K562 (cell line): ENCODE data around the gene B9D2. TPM values are rescaled to one million over a fixed set of nuclear protein-coding genes. Genes with fewer than 3 reads are reported as not detected.

Source experiments
- ADNP ChIP-seq: fragments of 200-800 bp; sonication (Bioruptor generic); IDR thresholded peaks from 2 replicates; pipeline ENCODE4 v1.6.1; 2016; ENCODE audit warnings: missing genetic modification characterization, missing compliant biosample characterization
- ARID2 ChIP-seq: fragments of 450-650 bp; IDR thresholded peaks from 2 replicates; pipeline ENCODE4 v1.6.1; 2017; ENCODE audit warnings: antibody characterized with exemption, mild to moderate bottlenecking
- CEBPG ChIP-seq, 3 experiments: fragments of 200-800 bp in 1 of 3; sonication (Bioruptor generic) in 1 of 3; sonication (generic) in 1 of 3; formaldehyde crosslinking in 1 of 3; IDR thresholded peaks in 2 of 3; conservative IDR thresholded peaks in 1 of 3; 2 replicates each; pipeline versions ENCODE4 v1.6.1 to v1.8.0; 2016 to 2022; ENCODE audit warnings: missing compliant biosample characterization in 2 of 3, missing genetic modification characterization in 2 of 3, mild to moderate bottlenecking in 1 of 3, missing genetic modification reagents in 1 of 3
- ETV1 ChIP-seq: fragments of 450-650 bp; conservative IDR thresholded peaks from 2 replicates; pipeline ENCODE4 v1.6.1; 2016; ENCODE audit warnings: missing genetic modification characterization, control low read depth, low read depth, missing compliant biosample characterization
- FOXA1 ChIP-seq: fragments of 450-650 bp; IDR thresholded peaks from 2 replicates; pipeline ENCODE4 v1.6.1; 2016; ENCODE audit warnings: mild to moderate bottlenecking, borderline replicate concordance
- FOXK1 ChIP-seq: sonication (generic); formaldehyde crosslinking; IDR thresholded peaks from 2 replicates; pipeline ENCODE4 v1.8.0; 2022; ENCODE audit warnings: missing genetic modification reagents, mild to moderate bottlenecking, borderline replicate concordance
- PPARD ChIP-seq: fragments of 250-450 bp; sonication (Bioruptor Pico); IDR thresholded peaks from 2 replicates; pipeline ENCODE4 v1.8.0; 2022; ENCODE audit warnings: inconsistent platforms, mild to moderate bottlenecking, moderate library complexity
- TAF7 ChIP-seq: fragments of 450-650 bp; IDR thresholded peaks from 2 replicates; pipeline ENCODE4 v1.6.1; 2016; ENCODE audit warnings: missing genetic modification characterization, missing compliant biosample characterization
- YY1 ChIP-seq, 3 experiments: IDR thresholded peaks; 2 replicates each; pipeline ENCODE4 v1.6.1; 2011; ENCODE audit warnings: low read length in 2 of 3, mild to moderate bottlenecking in 2 of 3, moderate library complexity in 2 of 3, borderline replicate concordance in 1 of 3, control low read depth in 1 of 3, low read depth in 1 of 3; ENCODE audit not compliant: insufficient read depth in 3 of 3, insufficient replicate concordance in 2 of 3, control insufficient read depth in 1 of 3, insufficient read length in 1 of 3; ENCODE audit errors: extremely low read depth in 1 of 3
- ZC3H8 ChIP-seq: fragments of 450-650 bp; IDR thresholded peaks from 2 replicates; pipeline ENCODE4 v1.6.1; 2017
- ZNF274 ChIP-seq: IDR thresholded peaks from 2 replicates; pipeline ENCODE4 v1.6.1; 2011; ENCODE audit warnings: low read depth, mild to moderate bottlenecking, low read length, moderate library complexity, borderline replicate concordance
- polyA plus RNA-seq, 8 experiments: library from polyadenylated mRNA; depleted of rRNA in 4 of 8; stranded (reverse) in 5 of 8; unstranded in 3 of 8; fragments of >200 nt; fragmentation: Nextera tagmentation in 2 of 8; fragmentation: Illumina TruSeq in 1 of 8; extraction: Ambion mirVana in 2 of 8; extraction: Trizol in 1 of 8; gene quantifications; 2 replicates each; pipeline versions ENCODE4 v1.2.1 to v1.2.3, GENCODE V29; 2011 to 2014; ENCODE audit warnings: inconsistent platforms in 1 of 8, missing spikeins in 1 of 8
- total RNA-seq, 7 experiments: library from RNA; depleted of rRNA in 6 of 7; stranded (reverse); fragments of >200 nt in 6 of 7; fragmentation: Illumina TruSeq in 2 of 7; extraction: Trizol in 2 of 7; gene quantifications; 2 replicates each; pipeline versions ENCODE4 v1.2.1 to v1.2.3, GENCODE V29; 2011 to 2021; ENCODE audit warnings: low replicate concordance in 1 of 7
- TF ChIP-seq, protein P1 (sequence below): fragments of 450-650 bp; IDR thresholded peaks from 2 replicates; pipeline ENCODE4 v1.6.1; 2016; ENCODE audit warnings: low read depth
- TF ChIP-seq, protein P2 (sequence below): fragments of 250-450 bp; sonication (Bioruptor Pico); IDR thresholded peaks from 2 replicates; pipeline ENCODE4 v1.9.0; 2021; ENCODE audit warnings: mild to moderate bottlenecking
- TF ChIP-seq, protein P3 (sequence below): fragments of 450-650 bp; conservative IDR thresholded peaks from 2 replicates; pipeline ENCODE4 v1.6.1; 2016; ENCODE audit warnings: missing genetic modification characterization, low read depth, mild to moderate bottlenecking, missing compliant biosample characterization, moderate library complexity
- TF ChIP-seq, protein P4 (sequence below): sonication (generic); formaldehyde crosslinking; IDR thresholded peaks from 2 replicates; pipeline ENCODE4 v1.8.1; 2023; ENCODE audit warnings: mild to moderate bottlenecking, missing genetic modification reagents

Gene B9D2
- total and polyA plus RNA-seq, 9 of the 15 experiments (the other 6 are each of a cell fraction or from before 2014, with no cell fraction given), result 0.83 to 6.9 (median 2.8) TPM

DNA sequence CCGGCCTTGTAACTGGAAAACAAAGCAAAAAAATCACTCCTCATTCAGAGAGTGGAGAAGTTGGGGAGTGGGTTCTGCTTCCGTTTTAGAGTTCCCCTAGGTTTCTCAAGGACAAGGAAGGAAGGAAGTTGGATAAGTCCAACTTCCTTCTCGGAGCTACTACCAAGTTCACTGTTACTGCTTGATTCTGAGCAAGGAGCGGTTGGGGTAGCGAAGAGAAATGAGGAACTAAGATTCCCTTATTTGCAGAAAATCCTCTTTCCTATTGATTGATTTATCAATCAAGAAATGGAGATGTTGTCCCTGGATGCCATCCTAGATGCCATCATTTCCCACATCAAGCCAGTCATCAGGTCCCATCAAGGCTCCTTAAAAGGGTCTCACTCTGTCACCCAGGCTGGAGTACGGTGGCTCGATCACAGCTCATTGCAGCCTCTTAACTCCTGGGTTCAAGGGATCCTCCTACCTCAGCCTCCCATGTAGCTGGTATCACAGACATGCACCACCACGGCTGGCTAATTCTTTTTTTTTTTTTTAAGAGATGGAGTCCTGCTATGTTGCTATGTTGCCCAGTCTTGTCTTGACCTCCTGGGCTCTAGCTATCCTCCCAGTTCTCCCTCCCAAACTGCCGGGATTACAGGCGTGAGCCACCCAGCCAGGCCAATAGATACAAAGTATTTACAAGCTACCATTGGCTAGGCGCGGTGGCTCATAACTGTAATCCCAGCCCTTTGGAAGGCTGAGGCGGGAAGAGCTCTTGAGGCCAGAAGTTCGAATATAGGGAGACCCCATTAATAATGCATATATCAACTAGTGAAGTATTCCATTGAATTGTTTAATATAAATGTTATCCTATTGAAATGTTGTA, 809 bp upstream of the B9D2 start (continued):
- TF ChIP-seq, protein P1, sequence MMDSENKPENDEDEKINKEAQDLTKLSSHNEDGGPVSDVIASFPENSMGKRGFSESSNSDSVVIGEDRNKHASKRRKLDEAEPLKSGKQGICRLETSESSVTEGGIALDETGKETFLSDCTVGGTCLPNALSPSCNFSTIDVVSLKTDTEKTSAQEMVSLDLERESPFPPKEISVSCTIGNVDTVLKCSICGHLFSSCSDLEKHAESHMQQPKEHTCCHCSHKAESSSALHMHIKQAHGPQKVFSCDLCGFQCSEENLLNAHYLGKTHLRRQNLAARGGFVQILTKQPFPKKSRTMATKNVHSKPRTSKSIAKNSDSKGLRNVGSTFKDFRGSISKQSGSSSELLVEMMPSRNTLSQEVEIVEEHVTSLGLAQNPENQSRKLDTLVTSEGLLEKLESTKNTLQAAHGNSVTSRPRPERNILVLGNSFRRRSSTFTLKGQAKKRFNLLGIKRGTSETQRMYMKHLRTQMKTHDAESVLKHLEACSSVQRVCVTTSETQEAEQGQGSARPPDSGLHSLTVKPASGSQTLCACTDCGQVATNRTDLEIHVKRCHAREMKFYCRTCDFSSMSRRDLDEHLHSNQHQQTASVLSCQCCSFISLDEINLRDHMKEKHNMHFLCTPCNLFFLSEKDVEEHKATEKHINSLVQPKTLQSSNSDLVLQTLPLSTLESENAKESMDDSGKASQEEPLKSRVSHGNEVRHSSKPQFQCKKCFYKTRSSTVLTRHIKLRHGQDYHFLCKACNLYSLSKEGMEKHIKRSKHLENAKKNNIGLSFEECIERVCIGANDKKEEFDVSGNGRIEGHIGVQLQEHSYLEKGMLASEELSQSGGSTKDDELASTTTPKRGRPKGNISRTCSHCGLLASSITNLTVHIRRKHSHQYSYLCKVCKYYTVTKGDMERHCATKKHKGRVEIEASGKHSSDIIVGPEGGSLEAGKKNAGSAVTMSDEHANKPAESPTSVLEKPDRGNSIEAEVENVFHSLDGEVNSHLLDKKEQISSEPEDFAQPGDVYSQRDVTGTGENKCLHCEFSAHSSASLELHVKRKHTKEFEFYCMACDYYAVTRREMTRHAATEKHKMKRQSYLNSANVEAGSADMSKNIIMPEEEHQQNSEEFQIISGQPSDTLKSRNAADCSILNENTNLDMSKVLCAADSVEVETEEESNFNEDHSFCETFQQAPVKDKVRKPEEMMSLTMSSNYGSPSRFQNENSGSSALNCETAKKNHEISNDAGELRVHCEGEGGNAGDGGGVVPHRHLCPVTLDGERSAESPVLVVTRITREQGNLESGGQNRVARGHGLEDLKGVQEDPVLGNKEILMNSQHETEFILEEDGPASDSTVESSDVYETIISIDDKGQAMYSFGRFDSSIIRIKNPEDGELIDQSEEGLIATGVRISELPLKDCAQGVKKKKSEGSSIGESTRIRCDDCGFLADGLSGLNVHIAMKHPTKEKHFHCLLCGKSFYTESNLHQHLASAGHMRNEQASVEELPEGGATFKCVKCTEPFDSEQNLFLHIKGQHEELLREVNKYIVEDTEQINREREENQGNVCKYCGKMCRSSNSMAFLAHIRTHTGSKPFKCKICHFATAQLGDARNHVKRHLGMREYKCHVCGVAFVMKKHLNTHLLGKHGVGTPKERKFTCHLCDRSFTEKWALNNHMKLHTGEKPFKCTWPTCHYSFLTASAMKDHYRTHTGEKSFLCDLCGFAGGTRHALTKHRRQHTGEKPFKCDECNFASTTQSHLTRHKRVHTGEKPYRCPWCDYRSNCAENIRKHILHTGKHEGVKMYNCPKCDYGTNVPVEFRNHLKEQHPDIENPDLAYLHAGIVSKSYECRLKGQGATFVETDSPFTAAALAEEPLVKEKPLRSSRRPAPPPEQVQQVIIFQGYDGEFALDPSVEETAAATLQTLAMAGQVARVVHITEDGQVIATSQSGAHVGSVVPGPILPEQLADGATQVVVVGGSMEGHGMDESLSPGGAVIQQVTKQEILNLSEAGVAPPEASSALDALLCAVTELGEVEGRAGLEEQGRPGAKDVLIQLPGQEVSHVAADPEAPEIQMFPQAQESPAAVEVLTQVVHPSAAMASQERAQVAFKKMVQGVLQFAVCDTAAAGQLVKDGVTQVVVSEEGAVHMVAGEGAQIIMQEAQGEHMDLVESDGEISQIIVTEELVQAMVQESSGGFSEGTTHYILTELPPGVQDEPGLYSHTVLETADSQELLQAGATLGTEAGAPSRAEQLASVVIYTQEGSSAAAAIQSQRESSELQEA, result peak; percentile 62; the same call in 1 of the 2 replicates
- TF ChIP-seq, protein P2, sequence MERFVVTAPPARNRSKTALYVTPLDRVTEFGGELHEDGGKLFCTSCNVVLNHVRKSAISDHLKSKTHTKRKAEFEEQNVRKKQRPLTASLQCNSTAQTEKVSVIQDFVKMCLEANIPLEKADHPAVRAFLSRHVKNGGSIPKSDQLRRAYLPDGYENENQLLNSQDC, result no peak
- TF ChIP-seq TAF7 (tag) (0 out of 2 replicates have a peak, but pooled peaks have one; percentile 23), ETV1 (tag) (no peak), FOXA1 (no peak), ARID2 (0 out of 2 replicates have a peak, but pooled peaks have one; percentile 32), CEBPG (CRISPR knock-in tag; IDR thresholded peaks at IDR 0.05) (no peak), CEBPG (tag; conservative IDR thresholded peaks at IDR 0.05 in 1 of 2, IDR thresholded peaks at IDR 0.05 in 1 of 2) (no peak), YY1 (IDR thresholded peaks at IDR 0.05; ENCODE audit: borderline replicate concordance in 1 of 3, control insufficient read depth in 1 of 3, extremely low read depth in 1 of 3, insufficient read depth in 3 of 3, insufficient read length in 1 of 3, insufficient replicate concordance in 2 of 3, low read depth in 1 of 3, low read length in 2 of 3) (no peak), PPARD (CRISPR knock-in tag) (no peak), ZNF274 (no peak), FOXK1 (CRISPR knock-in tag) (no peak), ADNP (tag) (peak; percentile 52; the same call in 1 of the 2 replicates), ZC3H8 (no peak)
- TF ChIP-seq, protein P3, sequence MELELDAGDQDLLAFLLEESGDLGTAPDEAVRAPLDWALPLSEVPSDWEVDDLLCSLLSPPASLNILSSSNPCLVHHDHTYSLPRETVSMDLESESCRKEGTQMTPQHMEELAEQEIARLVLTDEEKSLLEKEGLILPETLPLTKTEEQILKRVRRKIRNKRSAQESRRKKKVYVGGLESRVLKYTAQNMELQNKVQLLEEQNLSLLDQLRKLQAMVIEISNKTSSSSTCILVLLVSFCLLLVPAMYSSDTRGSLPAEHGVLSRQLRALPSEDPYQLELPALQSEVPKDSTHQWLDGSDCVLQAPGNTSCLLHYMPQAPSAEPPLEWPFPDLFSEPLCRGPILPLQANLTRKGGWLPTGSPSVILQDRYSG (tag), result no peak
- TF ChIP-seq, protein P4, sequence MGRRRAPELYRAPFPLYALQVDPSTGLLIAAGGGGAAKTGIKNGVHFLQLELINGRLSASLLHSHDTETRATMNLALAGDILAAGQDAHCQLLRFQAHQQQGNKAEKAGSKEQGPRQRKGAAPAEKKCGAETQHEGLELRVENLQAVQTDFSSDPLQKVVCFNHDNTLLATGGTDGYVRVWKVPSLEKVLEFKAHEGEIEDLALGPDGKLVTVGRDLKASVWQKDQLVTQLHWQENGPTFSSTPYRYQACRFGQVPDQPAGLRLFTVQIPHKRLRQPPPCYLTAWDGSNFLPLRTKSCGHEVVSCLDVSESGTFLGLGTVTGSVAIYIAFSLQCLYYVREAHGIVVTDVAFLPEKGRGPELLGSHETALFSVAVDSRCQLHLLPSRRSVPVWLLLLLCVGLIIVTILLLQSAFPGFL (CRISPR knock-in tag), result no peak
